ENCODE results near the gene CCDC93.
"Not testable (repeated sequence)": the region's sequence is repeated elsewhere in the genome, so short reads cannot be mapped to it uniquely, and the experiment has no call there.

CCDC93 gene

DNA sequence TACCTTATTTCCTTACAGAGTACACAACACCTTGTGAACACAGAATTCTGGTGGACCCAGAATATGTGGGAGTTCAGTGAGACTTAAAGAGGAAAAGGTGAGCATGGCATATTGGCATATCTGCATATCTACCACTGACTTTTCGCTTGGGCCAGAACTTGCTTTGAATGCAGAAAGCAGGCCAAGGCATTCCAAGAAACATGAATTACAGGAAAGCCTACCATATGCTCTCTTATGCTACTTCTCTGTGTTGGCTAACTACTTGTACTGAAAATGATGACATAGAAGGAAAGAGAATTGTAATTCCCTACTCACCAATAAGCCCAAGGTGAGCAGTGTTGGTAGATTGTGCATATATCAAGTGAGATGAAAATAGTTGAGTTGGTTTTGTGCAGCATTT lies 31.4 kb upstream of the CCDC93 start:
- FAIRE-seq: no peak

DNA sequence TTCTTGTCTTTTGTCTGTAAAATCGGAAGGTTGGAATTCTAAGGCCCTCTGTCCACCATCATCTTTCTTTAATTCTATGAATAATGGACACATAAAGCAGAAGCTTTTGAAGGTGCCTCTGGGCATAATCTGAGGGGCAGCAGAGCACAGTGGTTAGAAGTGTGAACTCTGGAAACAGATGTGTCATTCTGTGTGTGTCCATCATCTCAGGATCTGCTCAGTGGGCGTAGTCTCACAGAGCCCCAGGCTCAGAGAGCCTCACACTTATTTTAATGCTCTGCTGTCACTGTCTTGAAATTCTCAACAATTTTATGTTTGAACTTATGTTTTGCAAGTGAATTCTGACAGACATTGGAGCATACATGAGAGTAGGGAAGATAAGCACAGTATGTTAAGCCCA lies 31.0 kb upstream of the CCDC93 start:
- FAIRE-seq: no peak

DNA sequence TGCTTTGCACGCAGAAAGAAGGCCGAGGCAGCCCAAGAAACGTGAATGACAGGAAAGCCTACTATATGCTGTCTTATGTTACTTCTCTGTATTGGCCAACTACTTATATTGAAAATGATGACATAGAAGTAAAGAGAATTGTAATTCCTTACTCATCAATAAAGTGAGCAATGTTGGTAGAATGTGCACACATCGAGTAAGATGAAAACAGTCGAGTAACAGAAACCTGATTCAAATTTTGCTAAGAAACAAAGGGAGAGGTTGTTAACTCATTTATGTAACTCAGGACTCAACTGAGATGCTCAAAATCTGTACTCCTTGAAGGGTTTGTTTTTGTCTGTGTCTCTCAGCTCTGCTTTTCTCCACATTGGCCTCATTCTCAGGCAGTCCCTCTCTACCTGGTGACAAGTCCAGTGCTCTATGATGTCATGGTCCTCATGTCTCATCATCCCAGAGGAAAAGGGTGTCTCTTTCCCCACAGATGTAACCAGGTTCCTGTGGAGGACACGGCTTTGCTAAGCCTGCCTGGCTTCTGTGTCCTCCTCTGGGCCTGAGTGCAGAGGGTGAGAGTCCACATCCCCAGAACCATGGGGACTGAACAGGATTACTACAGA lies 30.3 kb upstream of the CCDC93 start:
- no peak for FAIRE-seq

DNA sequence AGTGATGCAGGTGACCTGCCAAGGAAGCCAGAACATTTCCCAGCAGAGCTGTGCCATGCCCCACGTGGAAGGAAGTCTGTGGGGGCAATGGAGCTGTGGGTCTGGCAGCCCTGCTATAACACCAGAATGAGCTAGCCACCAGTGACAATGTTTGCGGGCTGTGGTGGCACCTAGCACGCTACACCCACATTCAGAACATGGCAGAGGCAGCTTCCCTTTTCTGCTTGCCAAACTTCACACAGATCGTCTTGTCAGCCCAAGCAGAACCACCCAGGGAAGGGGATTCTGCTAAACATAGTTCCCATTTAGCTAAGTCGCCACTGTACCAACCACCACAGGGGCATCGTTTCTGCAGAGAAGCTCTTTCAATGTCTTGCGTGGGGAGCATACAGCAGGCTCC lies 27.0 kb upstream of the CCDC93 start:
- FAIRE-seq: no peak

DNA sequence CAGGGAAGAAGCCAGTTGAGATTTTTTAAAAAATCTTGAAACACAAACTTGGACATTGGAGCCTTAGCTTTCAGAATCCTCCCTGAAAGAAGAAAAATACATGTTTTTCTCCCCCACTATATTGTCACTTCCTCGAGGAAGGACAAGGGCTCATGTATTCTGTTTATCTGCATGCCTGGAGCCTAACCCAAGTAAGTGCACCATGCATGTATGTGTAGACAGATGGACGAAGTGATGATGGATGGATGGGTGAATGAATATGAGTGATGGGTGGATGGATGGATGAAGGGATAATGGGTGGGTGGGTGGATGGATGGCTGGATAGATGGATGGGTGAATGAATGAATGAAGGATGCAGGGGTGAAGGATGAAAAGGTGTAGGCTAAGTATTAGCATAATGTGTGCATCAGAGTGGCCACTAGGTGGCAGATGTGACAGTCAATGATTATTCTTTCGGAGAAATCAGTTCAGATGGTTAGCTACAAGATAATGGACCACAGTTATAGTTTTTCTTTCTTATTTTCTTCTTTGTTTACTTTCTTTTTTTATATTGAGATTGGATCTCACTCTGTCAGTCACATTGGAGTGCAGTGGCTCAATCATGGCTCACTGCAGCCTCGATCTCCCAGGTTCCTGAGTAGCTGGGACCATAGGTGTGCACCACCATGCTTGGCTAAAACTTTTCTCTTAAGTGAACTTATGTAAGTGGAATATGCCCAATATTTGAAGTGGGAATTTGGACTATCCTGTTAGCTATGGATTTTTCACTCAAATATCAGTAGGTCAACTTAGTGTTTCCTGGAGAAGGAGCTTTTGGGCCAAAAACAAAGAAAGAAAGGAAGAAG lies 18.5 kb upstream of the CCDC93 start:
- no peak for FAIRE-seq

DNA sequence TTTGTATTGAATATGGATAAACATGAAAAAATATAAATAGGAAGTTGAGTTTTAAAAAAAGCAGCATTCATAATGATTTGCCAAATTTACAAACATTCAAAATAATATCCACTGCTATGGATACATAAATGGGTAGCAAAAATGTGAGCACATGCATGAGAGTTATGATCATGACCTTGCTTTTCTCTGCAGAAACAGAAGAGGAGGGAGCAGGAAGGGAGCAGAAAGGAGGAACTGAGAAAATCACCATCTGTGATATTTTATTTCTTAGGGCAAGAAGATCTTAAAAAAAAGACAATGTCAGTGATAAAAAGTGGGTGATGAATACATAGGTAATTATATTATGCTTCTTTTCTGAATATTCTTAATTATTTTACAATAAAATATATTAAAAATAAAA lies 17.7 kb upstream of the CCDC93 start:
- no peak for FAIRE-seq

DNA sequence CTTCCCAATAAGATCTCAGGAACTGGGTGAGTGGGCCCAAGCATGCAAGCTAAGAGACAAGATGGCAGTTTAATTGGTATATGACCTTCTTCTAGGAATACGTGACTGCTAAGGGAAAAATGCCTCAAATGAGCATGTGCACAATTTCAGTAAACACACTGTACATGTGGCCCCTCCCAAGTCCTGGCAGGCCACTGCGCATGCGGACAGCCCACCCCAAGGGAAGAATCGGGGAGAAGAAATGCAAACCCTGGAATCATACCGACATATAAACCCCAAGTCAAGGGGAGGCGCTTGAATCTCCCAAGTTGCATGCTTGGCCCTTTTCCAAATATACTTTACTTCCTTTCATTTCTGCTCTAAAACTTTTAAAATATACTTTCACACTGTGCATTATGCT lies 15.2 kb upstream of the CCDC93 start:
- no peak for FAIRE-seq

DNA sequence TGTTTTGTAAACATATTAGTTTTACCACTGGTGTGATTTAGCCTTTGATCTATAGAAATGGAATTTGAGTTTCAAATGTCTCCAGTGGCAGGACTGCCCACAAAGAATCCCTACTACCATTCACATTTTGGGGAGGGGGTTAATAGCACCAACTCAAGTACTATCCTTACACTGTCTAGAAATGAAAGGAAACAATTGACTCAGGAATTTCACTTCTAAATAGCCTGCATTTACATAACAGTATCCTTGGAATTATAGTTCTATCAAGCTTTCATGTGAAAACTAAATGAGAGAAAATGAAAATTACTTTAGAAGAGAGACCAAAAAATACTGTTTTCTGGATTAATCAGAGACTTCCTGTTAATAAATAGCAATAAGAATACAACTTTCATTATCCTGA lies 7.5 kb upstream of the CCDC93 start:
- no peak for FAIRE-seq

DNA sequence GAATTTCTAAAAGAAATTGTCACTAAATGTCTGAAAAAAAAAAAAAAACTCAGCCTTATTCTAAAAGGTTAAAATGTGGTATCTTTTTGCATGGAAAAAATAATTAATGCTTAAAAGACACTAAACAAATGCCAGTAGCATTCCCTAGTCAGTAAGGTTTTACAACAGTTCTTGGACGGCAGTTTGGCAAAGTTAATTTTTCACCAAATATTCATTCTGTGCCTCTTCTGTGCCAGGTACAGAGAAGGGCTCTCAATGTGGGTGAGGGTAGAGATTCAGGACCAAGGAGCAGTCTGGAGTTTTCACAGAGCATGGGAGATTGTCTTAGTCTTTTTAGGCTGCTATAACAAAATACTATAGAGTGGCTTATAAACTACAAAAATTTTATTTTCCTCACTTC lies 6.0 kb upstream of the CCDC93 start:
- no peak for FAIRE-seq

DNA sequence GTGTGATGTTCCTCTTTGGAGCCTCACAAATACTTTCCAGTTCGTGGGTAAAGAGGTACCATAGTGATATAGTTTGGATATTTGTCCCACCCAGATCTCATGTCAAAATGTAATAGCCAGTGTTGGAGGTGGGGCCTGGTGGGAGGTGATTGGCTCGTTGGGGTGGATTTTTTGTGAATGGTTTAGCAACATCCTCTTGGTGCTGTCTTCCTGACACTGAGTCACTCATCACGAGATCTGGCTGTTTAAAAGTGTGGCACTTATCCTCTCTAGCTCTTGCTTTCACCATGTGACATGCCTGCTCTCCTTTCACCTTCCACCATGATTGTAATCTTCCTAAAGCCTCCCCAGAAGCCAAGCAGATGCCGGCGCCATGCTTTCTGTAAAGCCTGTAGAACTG lies 3.0 kb upstream of the CCDC93 start:
- FAIRE-seq: no peak

DNA sequence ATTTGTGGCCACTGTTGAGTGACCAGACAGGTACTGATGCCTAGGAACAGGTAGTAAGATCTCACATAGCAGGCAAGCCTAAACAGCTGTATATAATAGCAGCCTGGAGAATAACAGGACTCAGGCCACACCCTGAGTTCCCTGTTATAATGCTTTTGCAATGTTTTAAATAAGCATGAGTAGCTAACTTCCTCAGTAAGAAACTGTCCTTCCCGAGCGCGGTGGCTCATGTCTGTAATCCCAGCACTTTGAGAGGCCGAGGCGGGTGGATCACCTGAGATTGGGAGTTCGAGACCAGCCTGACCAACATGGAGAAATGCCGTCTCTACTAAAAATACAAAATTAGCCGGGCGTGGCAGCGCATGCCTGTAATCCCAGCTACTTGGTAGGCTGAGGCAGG lies 1.9 kb upstream of the CCDC93 start:
- not testable (repeated sequence) for FAIRE-seq

DNA sequence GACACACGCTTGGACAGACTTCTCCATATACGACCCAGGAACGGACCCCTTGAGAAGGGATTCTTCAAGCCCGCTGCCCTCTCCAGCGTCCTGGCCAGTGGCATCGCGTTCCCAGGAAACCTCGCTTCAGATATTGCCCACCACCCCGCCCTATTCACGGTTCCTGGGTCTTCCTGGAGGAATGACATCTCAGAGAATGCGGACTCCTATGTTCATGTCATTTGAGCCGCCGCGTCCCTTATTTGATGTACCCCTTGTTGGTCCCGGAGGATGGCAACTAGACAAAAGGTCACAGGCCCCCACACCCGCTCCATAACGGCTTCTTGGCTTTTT lies 588 bp upstream of the CCDC93 start:
- FAIRE-seq: no peak

DNA sequence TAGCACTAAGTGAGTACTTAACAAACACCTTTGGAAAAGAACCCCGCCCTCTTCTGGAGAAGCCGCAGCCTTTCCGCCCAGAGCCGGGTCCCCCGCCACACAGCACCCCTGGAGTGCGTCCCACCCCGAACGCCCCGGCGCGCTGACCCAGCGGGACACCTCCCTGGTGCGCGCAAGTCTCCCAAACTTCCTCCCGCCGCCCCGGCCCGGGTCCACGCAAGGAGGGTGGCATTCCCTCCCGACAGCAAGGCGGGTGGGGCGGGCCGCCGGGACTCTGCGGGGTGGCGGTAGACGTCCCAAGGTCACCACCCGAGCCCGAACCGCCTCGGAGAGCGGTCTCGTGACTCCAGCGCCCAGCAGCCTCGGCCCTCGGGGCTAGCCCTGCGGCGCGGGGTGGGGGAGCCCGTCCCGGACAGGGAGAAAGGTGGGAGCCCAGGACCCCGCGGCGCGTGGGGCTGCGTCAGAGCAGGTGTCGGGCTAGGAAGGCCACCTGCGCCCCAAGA lies 598 bp downstream of the CCDC93 start:
- no peak for FAIRE-seq

DNA sequence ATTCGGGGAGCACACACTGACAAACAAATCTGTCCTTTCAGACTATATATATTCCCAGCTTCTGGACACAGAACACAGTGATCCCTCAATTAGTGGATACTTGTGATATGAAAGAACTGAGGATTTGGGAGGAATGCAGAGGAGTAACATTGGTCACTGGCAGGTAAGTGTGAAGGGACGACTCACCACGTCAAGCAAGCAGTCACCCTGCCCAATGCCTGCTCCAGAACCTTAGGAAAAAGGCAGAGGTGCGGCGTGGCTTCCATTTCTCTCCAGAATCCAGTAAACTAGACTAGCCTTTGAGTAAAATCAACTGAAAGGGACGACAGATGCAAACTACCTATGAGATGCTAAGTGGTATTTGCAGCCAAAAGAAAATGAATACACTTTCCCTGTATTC lies 1.1 kb downstream of the CCDC93 start:
- FAIRE-seq: no peak

DNA sequence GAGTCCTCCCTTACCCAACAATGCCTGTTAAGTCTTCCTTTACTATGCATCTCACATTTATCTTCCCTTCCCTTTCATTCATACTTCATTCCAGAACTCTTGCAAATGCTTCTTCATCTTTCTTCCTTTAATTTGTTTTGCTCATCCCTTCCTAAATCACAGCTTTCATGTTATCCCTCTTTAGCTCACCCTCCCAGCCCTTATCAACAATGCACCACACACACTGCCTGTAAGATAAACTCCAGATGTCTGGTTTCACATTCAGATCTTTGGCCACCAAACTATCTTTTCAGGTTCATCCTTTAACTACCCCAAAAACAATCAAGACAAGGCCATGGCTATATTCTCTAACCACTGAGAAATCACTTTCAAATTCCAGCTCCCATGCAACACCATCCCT lies 3.4 kb downstream of the CCDC93 start:
- FAIRE-seq: no peak

DNA sequence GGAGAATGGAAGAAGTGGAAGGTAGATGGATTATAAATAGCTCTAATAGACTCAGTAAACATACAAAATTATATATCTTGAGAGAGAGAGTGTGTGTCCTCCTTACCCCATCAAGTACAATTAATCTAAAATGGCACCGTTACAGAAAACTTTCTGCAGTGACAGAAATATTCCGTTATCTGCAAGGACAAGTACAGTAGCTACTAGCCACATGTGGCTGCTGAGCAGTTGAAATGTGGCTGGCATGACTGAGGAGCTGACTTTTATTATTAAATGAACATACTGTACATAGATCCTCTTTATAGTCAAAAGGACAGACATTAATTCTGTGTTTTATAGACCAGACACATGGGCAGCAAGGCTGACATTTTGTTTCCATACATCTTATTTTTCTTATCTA lies 7.0 kb downstream of the CCDC93 start:
- FAIRE-seq: no peak

DNA sequence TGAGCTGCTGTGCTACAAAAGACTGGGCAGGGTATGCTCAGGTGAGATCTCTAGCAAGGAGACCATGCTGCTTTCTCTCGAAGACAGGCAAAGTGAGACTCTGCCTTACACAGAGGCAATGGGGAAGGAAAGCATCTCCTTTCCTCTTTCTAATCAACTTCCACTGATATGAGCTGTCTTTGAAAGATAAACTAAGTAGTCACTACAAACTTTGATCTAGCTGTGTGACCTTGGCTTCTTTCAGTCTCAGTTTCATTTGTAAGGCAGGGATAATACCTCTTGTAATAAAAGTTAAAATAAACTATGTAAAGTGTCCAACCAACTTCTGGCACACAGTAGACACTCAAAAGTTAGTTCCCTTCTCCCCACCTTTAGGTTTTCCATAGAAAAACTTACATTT lies 7.5 kb downstream of the CCDC93 start:
- no peak for FAIRE-seq

DNA sequence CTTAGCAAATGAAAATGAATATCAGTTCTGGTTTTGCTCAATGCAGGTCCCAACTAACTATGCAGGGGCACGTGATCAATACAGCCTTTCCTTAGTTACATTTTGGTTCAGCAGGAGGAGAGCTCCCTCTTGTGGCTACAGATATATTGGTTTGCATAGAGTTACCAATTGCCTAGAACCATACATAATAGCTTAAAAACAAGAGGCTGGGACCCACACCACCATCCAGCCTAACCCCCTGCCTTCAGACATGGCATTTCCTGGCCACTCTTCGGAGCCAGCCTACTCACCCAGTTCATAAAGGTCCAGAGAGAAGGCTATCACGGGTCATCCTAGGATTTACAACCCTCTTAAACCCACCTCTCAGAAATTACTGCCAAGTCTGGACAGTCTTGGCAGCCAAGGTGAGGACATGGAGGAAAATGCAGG lies 10.5 kb downstream of the CCDC93 start:
- peak; percentile 71 for FAIRE-seq

DNA sequence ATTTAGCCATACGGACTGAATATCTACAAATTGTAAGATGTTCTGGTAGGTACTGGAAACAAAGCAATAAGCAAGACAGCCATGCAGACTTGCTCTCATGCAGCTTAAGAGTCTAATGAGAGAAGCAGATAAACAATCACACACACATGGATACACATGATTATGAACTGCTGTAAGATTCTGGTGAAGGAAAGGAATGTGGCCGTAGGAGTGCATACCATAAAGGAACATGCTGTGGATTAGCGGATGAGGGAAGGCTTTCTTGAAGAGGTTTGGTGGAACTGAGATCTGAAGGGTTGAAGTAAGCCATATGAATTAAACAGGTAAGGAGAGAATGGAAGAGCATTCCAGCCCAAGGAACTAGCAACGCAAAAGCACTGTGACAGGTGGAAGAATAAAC lies 13.8 kb downstream of the CCDC93 start:
- FAIRE-seq: no peak

DNA sequence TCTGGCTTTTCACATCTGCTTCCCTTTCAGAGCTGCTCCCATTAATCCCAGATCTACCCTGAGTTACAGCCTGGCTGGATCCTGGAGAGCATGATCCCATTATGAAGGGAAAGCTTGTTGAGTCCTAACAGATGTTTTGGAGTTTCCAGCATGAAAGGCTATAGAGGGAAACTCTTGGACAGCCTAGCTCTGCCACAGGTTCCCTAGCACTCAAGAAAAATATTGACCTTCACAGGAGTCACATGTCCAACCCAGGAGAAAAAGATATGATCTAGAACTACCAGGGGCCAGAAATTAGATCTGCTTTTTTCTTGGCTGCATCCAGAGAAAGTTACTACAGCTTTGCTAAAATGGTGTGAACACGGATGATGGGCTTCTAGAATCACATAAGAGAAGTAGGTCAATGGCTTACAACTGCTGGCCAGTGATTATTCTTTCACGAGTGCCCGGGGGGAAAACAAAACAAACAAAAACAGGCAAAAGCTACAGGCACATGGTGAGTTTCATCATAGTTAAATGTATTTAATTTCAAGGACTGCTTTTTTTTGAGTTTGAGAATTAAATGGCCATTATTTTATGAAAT lies 15.9 kb downstream of the CCDC93 start:
- no peak for FAIRE-seq

DNA sequence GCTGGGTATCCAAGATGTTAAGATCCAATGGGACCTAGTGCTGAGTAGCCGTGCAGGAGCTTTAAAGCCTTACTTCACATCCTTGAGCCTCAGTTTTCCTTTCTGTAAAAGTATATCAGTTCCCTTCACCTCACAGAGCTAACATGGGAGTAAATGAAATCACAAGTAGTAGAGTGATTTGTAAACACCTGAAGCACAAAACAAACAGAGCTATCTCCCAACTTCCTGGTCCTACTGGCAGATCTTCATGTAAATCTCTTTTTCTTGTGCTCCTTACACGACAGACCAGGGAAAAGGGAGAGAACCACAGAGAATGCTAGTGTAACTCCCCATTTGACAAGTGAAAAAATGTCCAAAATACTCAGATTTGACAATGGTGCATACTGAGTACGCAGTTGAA lies 17.3 kb downstream of the CCDC93 start:
- no peak for FAIRE-seq

DNA sequence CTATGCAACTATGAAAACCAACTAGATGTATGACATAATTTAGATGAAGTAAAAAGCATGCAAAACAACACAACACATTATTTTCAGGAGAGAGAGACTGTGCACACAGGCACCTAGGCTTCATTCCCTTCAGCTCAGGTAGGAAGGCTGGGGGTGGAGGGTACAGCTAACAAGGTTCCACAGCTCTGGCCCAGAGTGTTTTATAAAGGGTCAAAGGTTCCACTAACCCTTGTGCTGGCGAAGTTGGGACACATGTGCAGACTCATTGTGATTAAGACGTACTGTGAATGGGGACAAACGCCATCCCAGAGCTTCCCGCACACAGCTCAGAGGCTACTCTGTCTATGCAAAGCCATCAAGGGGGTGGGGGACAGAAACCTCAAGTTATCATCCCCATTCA lies 19.1 kb downstream of the CCDC93 start:
- no peak for FAIRE-seq

DNA sequence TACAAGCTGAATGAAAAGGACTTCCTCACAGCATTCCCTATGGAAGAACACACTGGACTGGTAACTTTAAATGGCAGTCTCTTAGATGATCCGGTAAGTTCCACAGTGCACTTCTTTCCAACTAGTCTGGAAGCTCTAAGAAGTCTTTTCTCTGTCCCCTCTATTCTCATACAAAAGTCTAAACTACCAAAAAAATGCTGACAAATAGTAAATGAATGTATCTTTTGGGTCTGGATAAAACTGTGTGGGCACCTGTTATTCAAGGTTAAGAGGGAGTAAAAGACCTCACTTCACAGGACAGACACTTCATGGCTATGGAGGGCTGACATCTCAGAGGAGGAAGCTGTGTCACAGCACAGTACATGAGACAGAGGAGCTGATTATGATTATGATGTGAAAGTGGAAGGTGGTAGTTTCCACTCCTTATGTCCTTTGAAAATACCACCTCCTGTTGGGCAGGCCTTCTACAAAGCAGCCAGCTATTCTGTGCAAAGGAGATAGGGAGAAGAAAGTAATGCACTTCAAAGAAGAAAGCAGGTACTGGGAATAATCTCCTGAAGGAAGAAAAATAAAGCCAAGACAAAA lies 23.9 kb downstream of the CCDC93 start:
- FAIRE-seq: no peak

DNA sequence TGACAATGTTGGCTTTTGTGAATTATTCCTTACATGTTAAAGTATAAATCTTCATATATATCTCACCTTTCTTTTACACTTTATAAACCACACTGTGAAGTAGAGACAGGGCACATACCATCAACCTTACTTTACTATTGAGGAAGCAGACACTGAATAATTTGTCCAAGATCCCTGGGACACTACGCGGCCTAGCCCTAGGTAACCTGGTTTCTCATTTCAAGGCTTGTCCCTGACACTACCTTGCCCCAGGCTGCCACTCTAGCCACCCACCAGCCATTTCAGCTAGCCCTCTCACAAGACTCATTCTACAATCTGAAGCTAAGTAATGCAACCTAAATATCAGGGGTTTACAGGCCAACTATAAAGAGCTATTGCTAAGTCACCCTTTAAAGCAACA lies 26.7 kb downstream of the CCDC93 start:
- no peak for FAIRE-seq

Data from colon (tissue), 2 donors.